Epithelial cell of proximal tubule (primary cell): ENCODE measurements around the gene DAPK1. TPM values are rescaled to one million over a fixed set of nuclear protein-coding genes. Genes with fewer than 3 reads are reported as not detected.
"Not testable (repeated sequence)": the region's sequence is repeated elsewhere in the genome, so short reads cannot be mapped to it uniquely, and the experiment has no call there.

ENCODE experiments used
- DNase-seq: peaks from one replicate; pipeline ENCODE4 v3.0.0-alpha.2; 2011; ENCODE audit warnings: low read depth
- H3K4me3 ChIP-seq: 2 replicates; pipeline ENCODE4 v1.5.1; 2011; ENCODE audit warnings: low read depth, mild to moderate bottlenecking, low read length
- total RNA-seq: library from RNA; depleted of rRNA; stranded (reverse); fragments of >200 nt; gene quantifications from 2 replicates; pipeline ENCODE4 v1.2.3, GENCODE V29; 2015
- TF ChIP-seq, protein P1 (sequence below): conservative IDR thresholded peaks from 2 replicates; pipeline ENCODE4 v1.5.1; 2012; ENCODE audit warnings: low read depth, mild to moderate bottlenecking, low read length

DAPK1 gene
- total RNA-seq, 1 donor from 2014 or later, result 46.3 TPM

GRCh38 chr9:87548159-87548558, 50.5 kb downstream of the DAPK1 start:
- no peak overlapping the region for H3K4me3 ChIP-seq
- TF ChIP-seq, protein P1, sequence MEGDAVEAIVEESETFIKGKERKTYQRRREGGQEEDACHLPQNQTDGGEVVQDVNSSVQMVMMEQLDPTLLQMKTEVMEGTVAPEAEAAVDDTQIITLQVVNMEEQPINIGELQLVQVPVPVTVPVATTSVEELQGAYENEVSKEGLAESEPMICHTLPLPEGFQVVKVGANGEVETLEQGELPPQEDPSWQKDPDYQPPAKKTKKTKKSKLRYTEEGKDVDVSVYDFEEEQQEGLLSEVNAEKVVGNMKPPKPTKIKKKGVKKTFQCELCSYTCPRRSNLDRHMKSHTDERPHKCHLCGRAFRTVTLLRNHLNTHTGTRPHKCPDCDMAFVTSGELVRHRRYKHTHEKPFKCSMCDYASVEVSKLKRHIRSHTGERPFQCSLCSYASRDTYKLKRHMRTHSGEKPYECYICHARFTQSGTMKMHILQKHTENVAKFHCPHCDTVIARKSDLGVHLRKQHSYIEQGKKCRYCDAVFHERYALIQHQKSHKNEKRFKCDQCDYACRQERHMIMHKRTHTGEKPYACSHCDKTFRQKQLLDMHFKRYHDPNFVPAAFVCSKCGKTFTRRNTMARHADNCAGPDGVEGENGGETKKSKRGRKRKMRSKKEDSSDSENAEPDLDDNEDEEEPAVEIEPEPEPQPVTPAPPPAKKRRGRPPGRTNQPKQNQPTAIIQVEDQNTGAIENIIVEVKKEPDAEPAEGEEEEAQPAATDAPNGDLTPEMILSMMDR, result no peak
- DNase-seq, result no peak

DNA sequence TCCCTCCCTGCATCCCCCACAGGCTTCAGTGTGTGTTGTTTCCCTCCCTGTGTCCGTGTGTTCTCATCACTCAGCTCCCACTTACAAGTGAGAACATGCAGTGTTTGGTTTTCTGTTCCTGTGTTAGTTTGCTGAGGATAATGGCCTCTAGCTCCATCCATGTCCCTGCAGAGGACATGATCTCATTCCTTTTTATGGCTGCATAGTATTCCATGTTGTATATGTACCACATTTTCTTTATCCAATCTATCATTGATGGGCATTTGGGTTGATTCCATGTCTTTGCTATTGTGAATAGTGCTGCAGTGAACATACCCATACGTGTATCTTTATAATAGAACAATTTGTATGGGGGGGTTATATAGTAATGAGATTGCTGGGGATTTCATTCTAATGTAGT, 51.4 kb downstream of the DAPK1 start:
- DNase-seq, result not testable (repeated sequence)

GRCh38 chr9:87549791-87550190, 52.1 kb downstream of the DAPK1 start:
- H3K4me3 ChIP-seq, result no peak overlapping the region
- TF ChIP-seq, protein P1, result no peak
- no peak for DNase-seq

More for the DNA sequence above, 51.4 kb downstream of the DAPK1 start:
- H3K4me3 ChIP-seq, result not testable (repeated sequence)

GRCh38 chr9:87550253-87550954, 52.7 kb downstream of the DAPK1 start:
- TF ChIP-seq, protein P1, result no peak
- no peak for DNase-seq
- no peak overlapping the region for H3K4me3 ChIP-seq

- DNase-seq, result no peak
- TF ChIP-seq, protein P1, result no peak
- no peak overlapping the region for H3K4me3 ChIP-seq
These were observed 54.1 kb downstream of the DAPK1 start for GRCh38 chr9:87551772-87552217.

DNA sequence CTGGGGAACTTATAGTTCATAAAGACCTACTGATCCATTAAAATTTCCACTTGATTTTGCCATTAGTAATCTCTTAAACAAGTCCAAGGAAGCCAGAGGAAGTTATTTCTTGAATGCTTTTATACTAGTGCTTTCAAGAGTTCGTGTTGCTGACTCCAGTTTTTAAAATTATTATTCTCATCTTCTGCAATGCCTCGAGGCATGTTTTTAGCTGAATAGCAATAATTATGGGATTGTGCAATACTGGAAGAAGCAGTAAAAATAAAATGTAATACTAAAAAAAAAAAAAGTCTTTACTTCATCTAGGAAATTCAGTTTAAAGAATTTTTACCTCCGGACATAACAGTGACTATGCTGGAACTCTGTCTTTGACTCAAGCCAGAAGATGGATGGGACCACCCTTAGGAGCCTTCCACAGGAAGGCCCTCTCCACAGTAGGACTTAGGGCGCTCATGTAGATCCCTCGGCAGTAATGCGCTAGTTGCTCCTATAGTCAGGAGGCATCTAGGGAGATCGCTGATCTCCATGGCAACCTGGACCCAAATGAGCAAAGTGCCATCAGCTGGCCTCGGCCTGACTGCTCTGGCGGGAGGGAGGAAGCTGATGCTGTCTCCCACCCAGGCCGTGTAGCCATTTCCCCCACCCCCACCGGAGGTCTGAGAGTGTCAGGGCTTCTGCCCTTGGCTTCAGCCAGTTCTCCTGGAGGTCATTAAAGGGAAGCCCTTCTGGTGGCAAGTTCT, 56.7 kb downstream of the DAPK1 start:
- DNase-seq, result no peak
- TF ChIP-seq, protein P1, result no peak
- H3K4me3 ChIP-seq, result no peak overlapping the region

DNA sequence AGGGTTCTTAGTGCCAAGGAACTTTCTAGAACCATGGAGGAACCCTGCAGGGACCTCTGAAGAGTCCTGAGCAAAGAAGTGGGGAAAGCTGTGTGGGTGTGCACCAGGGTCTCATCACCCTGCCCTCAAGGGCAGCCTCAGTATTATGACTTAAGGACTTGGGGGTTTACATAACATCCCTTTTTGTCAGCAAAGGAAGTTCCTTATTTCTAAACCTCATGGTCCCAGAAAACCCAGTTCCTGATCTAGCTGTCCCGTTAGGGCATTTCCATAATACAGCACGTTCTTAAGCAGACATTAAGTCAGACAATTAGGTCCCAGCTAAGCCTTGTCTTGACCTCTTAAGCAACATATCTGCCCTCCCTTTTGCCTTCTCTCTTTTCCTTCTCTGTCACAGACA, 57.3 kb downstream of the DAPK1 start:
- TF ChIP-seq, protein P1, result no peak
- H3K4me3 ChIP-seq, result no peak overlapping the region
- DNase-seq, result no peak
